Mononuclear cell (primary cell): ENCODE results near the gene CREM. TPM values are rescaled to one million over a fixed set of nuclear protein-coding genes. Genes with fewer than 3 reads are reported as not detected.
A peak's percentile ranks its signal among the peaks of the same experiment; 100 is the strongest.

Experiments used
- H3K27me3 ChIP-seq: 2 replicates; pipeline ENCODE4 v1.6.0; 2011; ENCODE audit warnings: low read length, control low read depth; ENCODE audit not compliant: insufficient read depth
- H3K4me1 ChIP-seq: 2 replicates; pipeline ENCODE4 v1.5.1; 2011; ENCODE audit warnings: mild to moderate bottlenecking, low read length, control low read depth; ENCODE audit not compliant: insufficient read depth
- H3K4me3 ChIP-seq: 2 replicates; pipeline ENCODE4 v1.5.1; 2011; ENCODE audit warnings: mild to moderate bottlenecking, low read length, moderate library complexity
- H3K9me3 ChIP-seq: 2 replicates; pipeline ENCODE4 v1.5.1; 2011; ENCODE audit warnings: low read depth, mild to moderate bottlenecking, control low read depth, low read length
- total RNA-seq: library from RNA; depleted of rRNA; stranded (reverse); fragments of >200 nt; gene quantifications from one replicate; pipeline ENCODE4 v1.2.3, GENCODE V29; 2012

The CREM gene
- total RNA-seq, 1 donor, result 37.9 TPM

GRCh38 chr10:35165811-35166210, 39.2 kb downstream of the CREM start:
- Histone ChIP-seq H3K27me3 (no peaks in the 10 kb centered on the region), H3K4me1 (peaks cover 8% of the 10 kb centered on the region), H3K4me3 (no peak overlapping the region), H3K9me3 (no peaks in the 10 kb centered on the region)

GRCh38 chr10:35166607-35167006, 40.0 kb downstream of the CREM start:
- Histone ChIP-seq H3K4me3 (no peak overlapping the region), H3K4me1 (peaks cover 8% of the 10 kb centered on the region), H3K9me3 (no peaks in the 10 kb centered on the region)

DNA sequence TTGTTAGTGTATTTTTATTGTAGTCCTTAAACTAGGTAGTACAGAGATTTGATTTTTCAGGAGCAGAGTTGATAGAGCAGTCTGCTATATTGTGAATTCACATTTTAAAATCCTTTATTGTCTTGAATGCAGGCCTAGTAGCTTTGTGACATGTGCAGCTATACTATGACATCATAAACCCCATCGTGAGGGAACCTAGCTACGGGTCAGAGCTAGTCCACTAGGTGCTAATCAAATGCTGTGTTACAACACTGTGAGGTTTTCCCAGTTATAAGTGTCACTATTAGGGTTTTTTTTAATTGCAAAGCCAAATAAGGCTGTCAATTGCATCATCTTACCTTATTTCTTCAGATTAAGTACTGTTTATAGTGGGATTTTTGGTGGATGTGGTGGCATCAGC, 40.7 kb downstream of the CREM start:
- Histone ChIP-seq H3K9me3 (no peaks in the 10 kb centered on the region), H3K4me3 (no peak overlapping the region), H3K27me3 (no peaks in the 10 kb centered on the region), H3K4me1 (peaks cover 8% of the 10 kb centered on the region)

More at GRCh38 chr10:35166607-35167006, 40.0 kb downstream of the CREM start:
- no peaks in the 10 kb centered on the region for H3K27me3 ChIP-seq

DNA sequence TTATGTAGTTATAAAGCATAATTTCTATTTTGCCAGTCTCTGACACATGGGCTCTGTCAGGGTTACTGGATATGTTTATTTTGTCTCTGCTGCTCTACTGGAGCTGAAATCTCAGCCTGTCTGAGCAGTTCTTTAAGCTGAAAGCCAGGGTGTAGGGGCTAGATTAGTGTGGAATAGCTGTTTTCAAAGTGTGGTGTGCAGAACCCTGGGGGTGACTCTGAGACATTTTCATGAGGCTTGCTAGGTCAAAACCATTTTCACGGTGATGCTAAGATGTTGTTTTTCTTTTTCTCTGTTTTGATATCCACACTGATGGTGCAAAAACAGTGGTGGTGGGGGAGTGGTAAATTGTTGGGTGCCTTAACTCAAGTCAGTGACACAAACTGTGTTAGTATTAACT, 45.5 kb downstream of the CREM start:
- Histone ChIP-seq H3K27me3 (no peaks in the 10 kb centered on the region), H3K4me1 (no peaks in the 10 kb centered on the region), H3K9me3 (no peaks in the 10 kb centered on the region), H3K4me3 (no peak overlapping the region)

DNA sequence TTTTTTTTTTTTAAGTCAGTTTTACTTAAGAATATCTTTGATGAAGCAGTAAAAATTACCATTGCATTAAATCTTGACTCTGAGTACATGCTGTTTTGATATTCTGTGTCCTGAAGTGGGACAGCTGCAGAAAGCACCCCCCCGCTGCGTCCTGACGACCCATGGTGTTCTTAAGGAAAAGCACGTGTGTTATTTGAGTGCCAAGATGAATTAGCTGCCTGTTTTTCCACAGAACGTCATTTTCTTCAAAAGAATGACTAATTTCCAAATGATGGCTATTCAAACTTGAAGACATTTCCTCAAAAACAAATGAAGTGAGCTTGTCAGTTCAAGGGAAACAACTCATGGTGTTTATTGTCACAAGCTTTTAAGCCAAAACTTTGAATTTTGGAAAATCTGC, 45.9 kb downstream of the CREM start:
- Histone ChIP-seq H3K9me3 (no peaks in the 10 kb centered on the region), H3K27me3 (no peaks in the 10 kb centered on the region), H3K4me3 (no peak overlapping the region), H3K4me1 (no peaks in the 10 kb centered on the region)

GRCh38 chr10:35178331-35178730, 51.7 kb downstream of the CREM start:
- Histone ChIP-seq H3K9me3 (no peaks in the 10 kb centered on the region), H3K4me1 (no peaks in the 10 kb centered on the region), H3K4me3 (no peak overlapping the region), H3K27me3 (no peaks in the 10 kb centered on the region)

DNA sequence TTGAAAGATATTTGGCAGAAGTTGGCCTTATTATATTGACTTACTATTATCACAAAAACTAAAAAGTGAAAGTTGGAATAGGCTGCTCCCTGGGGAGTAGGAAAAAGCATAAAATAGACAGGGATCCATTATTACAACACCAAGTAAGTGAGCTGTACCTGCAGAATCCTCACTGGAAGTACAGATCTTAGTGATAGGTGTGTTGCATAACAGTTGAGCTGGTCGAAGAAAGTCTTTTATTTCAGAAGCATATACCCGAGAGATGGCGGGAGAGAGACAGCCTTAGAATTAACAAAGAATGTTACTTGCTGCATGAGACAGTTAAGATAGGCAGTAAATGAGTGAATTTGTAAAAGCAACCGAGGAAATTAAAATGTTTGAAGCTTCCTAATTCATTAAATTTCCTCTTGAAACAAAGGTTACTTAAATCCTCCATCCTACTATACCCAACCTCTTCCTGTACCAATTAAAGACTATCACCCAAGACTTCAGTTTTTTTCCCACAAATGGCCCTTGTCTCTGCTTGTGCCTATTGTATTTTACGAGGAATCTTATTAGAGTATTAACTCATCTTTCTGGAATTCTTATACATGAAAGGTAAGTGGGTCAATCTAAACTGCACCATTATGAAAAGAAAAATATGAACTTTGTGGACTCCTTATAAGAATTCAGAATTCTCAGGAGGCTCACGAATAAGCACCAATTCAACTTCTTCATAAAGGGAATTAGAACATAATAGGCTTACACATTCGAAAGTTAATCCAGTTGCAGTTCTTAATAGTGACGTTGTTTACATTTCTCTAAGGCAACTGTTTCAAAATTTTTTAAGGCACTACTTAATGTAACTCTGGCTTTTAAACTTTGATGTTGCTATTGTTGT, 56.2 kb downstream of the CREM start:
- Histone ChIP-seq H3K4me3 (no peak overlapping the region), H3K9me3 (no peaks in the 10 kb centered on the region), H3K27me3 (no peaks in the 10 kb centered on the region), H3K4me1 (no peaks in the 10 kb centered on the region)

GRCh38 chr10:35184527-35185171, 58.0 kb downstream of the CREM start:
- Histone ChIP-seq H3K4me3 (no peak overlapping the region), H3K4me1 (no peaks in the 10 kb centered on the region), H3K9me3 (no peaks in the 10 kb centered on the region), H3K27me3 (no peaks in the 10 kb centered on the region)

- Histone ChIP-seq H3K9me3 (no peaks in the 10 kb centered on the region), H3K4me3 (no peak overlapping the region), H3K4me1 (no peaks in the 10 kb centered on the region), H3K27me3 (no peaks in the 10 kb centered on the region)
Measured at GRCh38 chr10:35185260-35186034, 58.8 kb downstream of the CREM start.

DNA sequence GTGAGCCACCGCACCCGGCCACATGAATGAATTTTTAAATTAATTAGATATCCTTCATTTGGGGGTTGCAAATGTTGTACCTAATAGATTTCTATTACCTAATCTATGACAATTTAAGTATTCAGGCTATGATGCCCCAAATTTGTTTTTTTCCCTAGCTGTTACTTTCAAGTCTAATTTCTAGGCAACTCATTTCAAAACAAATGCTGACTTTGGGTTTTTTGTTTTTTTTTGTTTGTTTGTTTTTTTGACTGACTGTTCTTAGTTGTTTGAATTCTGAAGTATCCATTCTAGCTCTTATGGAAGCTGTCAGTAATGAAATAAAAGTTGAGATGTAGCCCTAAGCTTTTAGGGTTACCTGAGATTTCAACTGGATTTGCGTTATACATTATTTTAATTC, 62.3 kb downstream of the CREM start:
- H3K4me3 ChIP-seq, result no peak overlapping the region
- H3K9me3 ChIP-seq, result no peaks in the 10 kb centered on the region
- H3K4me1 ChIP-seq, result peaks cover 6% of the 10 kb centered on the region
- H3K27me3 ChIP-seq, result no peaks in the 10 kb centered on the region

- Histone ChIP-seq H3K4me1 (peaks cover 17% of the 10 kb centered on the region), H3K9me3 (no peaks in the 10 kb centered on the region), H3K4me3 (no peak overlapping the region), H3K27me3 (no peaks in the 10 kb centered on the region)
Measured at GRCh38 chr10:35191523-35191922, 64.9 kb downstream of the CREM start.

- no peak overlapping the region for H3K4me3 ChIP-seq
- peaks cover 17% of the 10 kb centered on the region for H3K4me1 ChIP-seq
- H3K27me3 ChIP-seq, result no peaks in the 10 kb centered on the region
- H3K9me3 ChIP-seq, result no peaks in the 10 kb centered on the region
Measured at GRCh38 chr10:35192645-35193249, 66.1 kb downstream of the CREM start.

DNA sequence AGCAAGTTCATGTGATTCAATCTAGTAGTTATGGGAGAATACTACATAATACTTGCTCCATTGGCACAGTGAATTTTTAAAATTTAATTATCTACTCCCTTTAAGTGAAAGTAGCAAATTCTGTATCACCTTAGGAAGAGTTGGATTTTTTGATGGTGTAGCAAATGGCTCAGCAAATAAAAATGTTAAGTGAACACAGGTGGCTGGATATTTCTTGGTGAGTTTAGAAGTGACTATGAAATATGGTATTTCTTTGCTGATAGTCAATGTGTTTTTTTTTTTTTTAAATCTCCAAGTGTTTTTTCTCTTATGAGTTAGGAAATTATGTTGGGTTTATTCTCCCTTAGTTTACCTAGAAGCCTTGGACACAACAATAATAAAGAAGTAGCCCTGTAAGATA, 67.8 kb downstream of the CREM start:
- Histone ChIP-seq H3K27me3 (no peaks in the 10 kb centered on the region), H3K9me3 (no peaks in the 10 kb centered on the region), H3K4me3 (no peak overlapping the region), H3K4me1 (peaks cover 17% of the 10 kb centered on the region)

- H3K4me1 ChIP-seq, result peaks cover 17% of the 10 kb centered on the region
- no peaks in the 10 kb centered on the region for H3K9me3 ChIP-seq
- peak overlapping the region; percentile 26 for H3K4me3 ChIP-seq
- no peaks in the 10 kb centered on the region for H3K27me3 ChIP-seq
Measured at GRCh38 chr10:35194906-35195305, 68.3 kb downstream of the CREM start.
